ENCODE results near the gene STX7.

STX7 gene

DNA sequence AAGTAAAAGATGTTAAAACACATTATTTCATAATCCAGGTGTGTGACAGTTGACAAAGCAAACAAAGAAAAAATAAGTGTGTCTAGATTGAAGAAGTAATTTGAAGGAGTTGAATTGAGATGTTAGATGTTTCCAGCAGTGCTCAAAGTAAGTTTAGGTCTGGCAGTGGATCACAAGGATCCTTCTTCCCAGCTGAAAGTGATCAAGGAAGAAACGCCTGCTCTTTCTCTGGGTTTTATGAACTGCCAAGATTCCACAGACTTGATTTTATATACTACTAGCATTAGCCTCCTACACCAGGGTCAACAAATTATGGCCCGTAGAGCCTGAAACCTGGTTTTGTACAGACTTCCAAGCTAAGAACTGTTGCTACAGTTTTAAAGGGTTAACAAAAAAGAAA, 30.3 kb downstream of the STX7 start:
- Histone ChIP-seq H3K27me3 (ENCODE audit: low read depth, low read length) (no peaks in the 10 kb centered on the region), H3K27ac (ENCODE audit: low read length) (no peak overlapping the region), H3K36me3 (replicated peaks; ENCODE audit: low read depth, low read length) (peaks cover 24% of the 10 kb centered on the region), H3K9me3 (ENCODE audit: insufficient read depth, low read length) (no peaks in the 10 kb centered on the region), H3K4me3 (ENCODE audit: low read length) (no peak overlapping the region), H3K79me2 (ENCODE audit: low read length) (peaks cover 52% of the 10 kb centered on the region), H4K20me1 (ENCODE audit: insufficient read depth, low read length) (peaks cover 76% of the 10 kb centered on the region), H3K9ac (ENCODE audit: low read length) (no peak overlapping the region), H3K4me2 (ENCODE audit: low read length) (no peak overlapping the region), H2AFZ (ENCODE audit: low read depth, low read length) (no peak overlapping the region), H3K4me1 (ENCODE audit: low read length) (peaks cover 14% of the 10 kb centered on the region)
- TF ChIP-seq, protein P1, sequence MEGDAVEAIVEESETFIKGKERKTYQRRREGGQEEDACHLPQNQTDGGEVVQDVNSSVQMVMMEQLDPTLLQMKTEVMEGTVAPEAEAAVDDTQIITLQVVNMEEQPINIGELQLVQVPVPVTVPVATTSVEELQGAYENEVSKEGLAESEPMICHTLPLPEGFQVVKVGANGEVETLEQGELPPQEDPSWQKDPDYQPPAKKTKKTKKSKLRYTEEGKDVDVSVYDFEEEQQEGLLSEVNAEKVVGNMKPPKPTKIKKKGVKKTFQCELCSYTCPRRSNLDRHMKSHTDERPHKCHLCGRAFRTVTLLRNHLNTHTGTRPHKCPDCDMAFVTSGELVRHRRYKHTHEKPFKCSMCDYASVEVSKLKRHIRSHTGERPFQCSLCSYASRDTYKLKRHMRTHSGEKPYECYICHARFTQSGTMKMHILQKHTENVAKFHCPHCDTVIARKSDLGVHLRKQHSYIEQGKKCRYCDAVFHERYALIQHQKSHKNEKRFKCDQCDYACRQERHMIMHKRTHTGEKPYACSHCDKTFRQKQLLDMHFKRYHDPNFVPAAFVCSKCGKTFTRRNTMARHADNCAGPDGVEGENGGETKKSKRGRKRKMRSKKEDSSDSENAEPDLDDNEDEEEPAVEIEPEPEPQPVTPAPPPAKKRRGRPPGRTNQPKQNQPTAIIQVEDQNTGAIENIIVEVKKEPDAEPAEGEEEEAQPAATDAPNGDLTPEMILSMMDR (IDR thresholded peaks at IDR 0.05; ENCODE audit: low read depth, low read length), result no peak
- TF ChIP-seq EZH2phosphoT487 (IDR thresholded peaks at IDR 0.05; ENCODE audit: low read depth), result no peak

DNA sequence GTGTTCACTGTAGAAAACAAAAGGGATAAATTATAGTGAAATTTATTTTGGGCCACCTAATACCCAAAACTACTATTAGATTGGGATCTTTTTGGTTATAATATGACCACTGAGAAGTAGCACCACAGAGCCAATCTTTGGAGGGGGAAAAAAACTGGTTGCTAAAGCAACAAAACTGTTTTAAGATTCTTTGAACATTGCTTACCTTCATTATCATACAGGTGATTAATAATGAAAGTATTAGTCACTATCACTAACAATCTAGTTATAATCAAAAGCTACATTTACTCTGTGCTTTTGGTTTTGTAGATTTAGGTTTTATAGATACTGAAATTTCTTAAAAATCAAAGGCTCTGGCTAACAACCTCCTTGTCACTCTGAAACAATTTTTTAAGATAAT, 31.7 kb downstream of the STX7 start:
- H3K4me3 ChIP-seq (ENCODE audit: low read length), result no peak overlapping the region
- H2AFZ ChIP-seq (ENCODE audit: low read depth, low read length), result no peak overlapping the region
- H3K4me1 ChIP-seq (ENCODE audit: low read length), result peaks cover 14% of the 10 kb centered on the region
- no peak overlapping the region for H3K27ac ChIP-seq (ENCODE audit: low read length)
- peaks cover 83% of the 10 kb centered on the region for H4K20me1 ChIP-seq (ENCODE audit: insufficient read depth, low read length)
- H3K36me3 ChIP-seq (replicated peaks; ENCODE audit: low read depth, low read length), result peaks cover 18% of the 10 kb centered on the region
- no peak overlapping the region for H3K9ac ChIP-seq (ENCODE audit: low read length)
- no peaks in the 10 kb centered on the region for H3K27me3 ChIP-seq (ENCODE audit: low read depth, low read length)
- no peaks in the 10 kb centered on the region for H3K9me3 ChIP-seq (ENCODE audit: insufficient read depth, low read length)
- TF ChIP-seq, protein P1 (IDR thresholded peaks at IDR 0.05; ENCODE audit: low read depth, low read length), result no peak
- H3K79me2 ChIP-seq (ENCODE audit: low read length), result peaks cover 54% of the 10 kb centered on the region
- no peak overlapping the region for H3K4me2 ChIP-seq (ENCODE audit: low read length)

DNA sequence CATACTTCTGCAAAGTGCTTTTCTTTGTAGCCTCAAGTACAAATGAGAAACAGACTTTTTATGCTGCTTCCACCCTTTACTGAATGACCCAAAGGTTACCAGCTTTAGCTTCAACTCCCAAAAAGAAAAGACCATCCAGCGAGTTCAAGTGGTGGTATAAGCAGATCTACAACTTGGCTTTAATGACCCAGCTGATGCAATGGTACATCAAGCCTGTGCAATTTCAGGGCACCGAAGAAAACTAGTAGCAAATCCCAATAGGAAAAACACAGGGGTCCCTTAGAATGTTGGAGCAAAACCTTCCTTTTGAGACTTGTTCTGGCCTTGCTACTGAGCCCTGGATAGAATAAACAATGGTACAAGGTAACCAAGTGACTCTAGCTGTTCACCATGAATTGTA, 33.8 kb downstream of the STX7 start:
- Histone ChIP-seq H3K4me2 (ENCODE audit: low read length) (no peak overlapping the region), H3K27ac (ENCODE audit: low read length) (no peak overlapping the region), H3K9me3 (ENCODE audit: insufficient read depth, low read length) (no peaks in the 10 kb centered on the region), H2AFZ (ENCODE audit: low read depth, low read length) (no peak overlapping the region), H4K20me1 (ENCODE audit: insufficient read depth, low read length) (peaks cover 71% of the 10 kb centered on the region), H3K4me1 (ENCODE audit: low read length) (peaks cover 9% of the 10 kb centered on the region), H3K4me3 (ENCODE audit: low read length) (no peak overlapping the region), H3K79me2 (ENCODE audit: low read length) (peaks cover 54% of the 10 kb centered on the region), H3K36me3 (replicated peaks; ENCODE audit: low read depth, low read length) (peaks cover 17% of the 10 kb centered on the region), H3K27me3 (ENCODE audit: low read depth, low read length) (no peaks in the 10 kb centered on the region), H3K9ac (ENCODE audit: low read length) (no peak overlapping the region)
- TF ChIP-seq EZH2phosphoT487 (IDR thresholded peaks at IDR 0.05; ENCODE audit: low read depth), result no peak
- TF ChIP-seq, protein P1 (IDR thresholded peaks at IDR 0.05; ENCODE audit: low read depth, low read length), result no peak

DNA sequence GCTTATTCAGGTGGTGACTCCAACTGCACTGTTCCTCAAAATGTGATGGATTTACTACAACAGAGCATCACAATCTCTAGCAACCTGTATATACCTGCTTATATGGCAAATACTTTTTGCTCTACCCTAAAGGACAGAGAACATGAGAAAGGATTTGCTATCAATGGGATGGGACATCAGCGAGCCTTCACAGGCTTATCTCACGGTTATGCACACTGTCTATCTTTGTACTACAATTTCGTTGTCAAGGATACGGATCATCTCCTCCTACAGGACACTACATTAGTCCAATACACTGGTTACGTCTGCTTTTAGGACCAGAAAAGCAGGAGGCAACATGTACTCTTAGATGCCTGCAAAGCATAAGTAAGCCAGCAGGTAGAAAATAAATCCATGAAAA, 34.2 kb downstream of the STX7 start:
- Histone ChIP-seq H3K4me3 (ENCODE audit: low read length) (no peak overlapping the region), H2AFZ (ENCODE audit: low read depth, low read length) (no peak overlapping the region), H3K4me1 (ENCODE audit: low read length) (peaks cover 9% of the 10 kb centered on the region), H4K20me1 (ENCODE audit: insufficient read depth, low read length) (peaks cover 67% of the 10 kb centered on the region), H3K4me2 (ENCODE audit: low read length) (no peak overlapping the region), H3K9me3 (ENCODE audit: insufficient read depth, low read length) (no peaks in the 10 kb centered on the region), H3K79me2 (ENCODE audit: low read length) (peaks cover 53% of the 10 kb centered on the region), H3K27me3 (ENCODE audit: low read depth, low read length) (no peaks in the 10 kb centered on the region), H3K36me3 (replicated peaks; ENCODE audit: low read depth, low read length) (peaks cover 17% of the 10 kb centered on the region), H3K27ac (ENCODE audit: low read length) (no peak overlapping the region), H3K9ac (ENCODE audit: low read length) (no peak overlapping the region)
- TF ChIP-seq, protein P1 (IDR thresholded peaks at IDR 0.05; ENCODE audit: low read depth, low read length), result no peak
- TF ChIP-seq EZH2phosphoT487 (IDR thresholded peaks at IDR 0.05; ENCODE audit: low read depth), result no peak
